GM21447 (cell line): ENCODE results near the gene KIAA1217.

ENCODE experiments used
- ATAC-seq: cut with Tn5 transposase; IDR thresholded peaks from one replicate; pipeline ENCODE4 v1.9.1; 2021; ENCODE audit not compliant: unreplicated experiment

KIAA1217 gene

DNA sequence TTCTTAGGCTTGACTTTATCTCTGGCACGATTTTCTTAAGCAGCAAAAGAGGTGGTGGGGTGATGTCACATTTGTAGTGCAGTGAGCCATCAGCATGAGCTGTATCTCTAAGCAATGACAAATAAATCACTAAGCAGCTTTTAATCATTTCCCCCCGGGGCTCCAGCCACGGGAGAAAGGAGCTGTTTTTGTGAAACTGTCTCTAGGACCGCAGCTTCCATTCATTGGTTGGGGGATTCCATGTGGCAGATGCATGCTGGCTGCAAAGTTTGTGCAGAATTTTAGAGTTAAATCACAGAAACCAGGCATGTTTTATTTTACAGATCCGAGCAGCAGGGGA lies 464 bp downstream of the KIAA1217 start:
- peak; percentile 41 for ATAC-seq

GRCh38 chr10:24209946-24210491 lies 1.1 kb downstream of the KIAA1217 start:
- peak; percentile 71 for ATAC-seq

DNA sequence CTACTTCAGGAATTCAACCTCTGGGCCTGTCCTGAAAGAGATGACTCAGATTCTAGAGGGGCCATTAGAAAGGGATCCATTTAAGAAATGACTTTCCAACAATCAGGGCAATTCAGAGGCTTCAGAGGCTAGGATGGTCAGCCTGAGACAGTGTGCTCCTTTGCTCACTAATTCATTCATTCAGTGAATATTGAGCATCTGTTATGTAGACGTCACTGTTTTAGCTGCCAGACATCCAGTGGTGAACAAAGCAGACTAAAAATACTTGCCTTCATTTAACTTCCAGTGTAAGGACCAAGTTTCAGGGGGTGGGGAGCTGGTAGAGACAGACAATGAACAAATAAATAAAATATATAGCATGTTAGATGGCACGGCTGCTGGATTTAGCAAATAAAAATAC lies 1.6 kb downstream of the KIAA1217 start:
- ATAC-seq: peak; percentile 2

- ATAC-seq: no peak
These were observed 4.3 kb downstream of the KIAA1217 start for GRCh38 chr10:24213266-24213665.

- no peak for ATAC-seq
These were observed 4.9 kb downstream of the KIAA1217 start for GRCh38 chr10:24213881-24214280.

- ATAC-seq: no peak
These were observed 5.8 kb downstream of the KIAA1217 start for GRCh38 chr10:24214762-24215161.

DNA sequence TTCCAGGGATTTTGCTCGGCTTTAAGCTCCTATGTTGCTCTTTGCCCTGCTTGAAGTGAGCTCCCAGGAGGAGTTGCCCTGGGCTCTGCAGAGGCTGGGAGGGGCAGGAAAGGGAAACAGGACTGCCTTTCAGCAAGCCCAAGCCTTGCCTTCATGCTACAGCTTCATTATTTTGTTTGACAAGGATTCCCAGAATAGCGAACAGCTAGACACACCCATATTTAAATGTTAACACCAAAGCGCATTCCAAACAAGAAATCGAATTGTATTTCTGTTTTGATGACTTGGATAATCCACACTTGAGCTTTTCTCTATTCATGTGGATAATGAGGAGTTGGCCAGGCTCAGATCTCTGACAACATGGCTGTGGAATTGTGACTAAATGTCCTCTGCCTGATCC lies 6.3 kb downstream of the KIAA1217 start:
- ATAC-seq: no peak

GRCh38 chr10:24215603-24216002 lies 6.7 kb downstream of the KIAA1217 start:
- ATAC-seq: no peak

DNA sequence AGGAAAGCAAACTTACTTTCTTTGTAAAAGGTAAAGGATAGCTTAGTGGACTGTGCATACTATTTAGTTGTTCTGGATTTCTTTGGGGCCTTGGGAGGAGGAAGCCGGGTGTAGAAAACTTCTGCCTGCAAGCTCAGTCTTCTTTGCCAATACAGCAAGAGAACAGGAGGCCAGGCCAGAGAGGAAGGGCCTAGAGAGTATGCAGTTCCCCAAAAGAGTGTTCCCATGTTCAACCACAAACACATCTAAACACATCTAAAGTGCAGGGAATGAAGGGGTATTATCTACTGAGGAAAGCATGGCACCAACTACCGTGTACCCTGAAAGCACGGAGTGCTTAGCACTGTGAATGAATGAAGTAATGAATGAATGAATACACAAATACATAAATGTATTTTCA lies 11.0 kb downstream of the KIAA1217 start:
- ATAC-seq: no peak

GRCh38 chr10:24223341-24223740 lies 14.4 kb downstream of the KIAA1217 start:
- ATAC-seq: no peak

DNA sequence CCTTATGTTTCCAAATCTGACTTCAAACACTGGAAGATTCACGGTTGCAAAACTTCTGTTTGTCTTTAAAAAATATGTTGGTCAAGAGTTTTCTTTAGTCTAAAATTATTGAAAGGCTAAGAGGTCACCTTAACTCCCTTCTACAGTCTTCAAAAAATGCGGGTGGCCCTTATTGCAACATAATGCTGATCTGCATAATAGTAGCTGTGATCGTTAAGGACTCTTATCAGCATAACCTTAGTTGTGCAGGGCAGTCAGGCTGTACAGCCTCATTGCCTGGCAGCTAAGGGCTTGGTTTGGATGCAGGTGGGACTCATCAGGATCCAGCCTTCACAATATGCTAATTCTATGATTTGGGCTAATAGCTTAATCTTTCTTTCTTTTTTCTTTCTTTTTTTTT lies 15.0 kb downstream of the KIAA1217 start:
- no peak for ATAC-seq

GRCh38 chr10:24228642-24229041 lies 19.7 kb downstream of the KIAA1217 start:
- no peak for ATAC-seq

DNA sequence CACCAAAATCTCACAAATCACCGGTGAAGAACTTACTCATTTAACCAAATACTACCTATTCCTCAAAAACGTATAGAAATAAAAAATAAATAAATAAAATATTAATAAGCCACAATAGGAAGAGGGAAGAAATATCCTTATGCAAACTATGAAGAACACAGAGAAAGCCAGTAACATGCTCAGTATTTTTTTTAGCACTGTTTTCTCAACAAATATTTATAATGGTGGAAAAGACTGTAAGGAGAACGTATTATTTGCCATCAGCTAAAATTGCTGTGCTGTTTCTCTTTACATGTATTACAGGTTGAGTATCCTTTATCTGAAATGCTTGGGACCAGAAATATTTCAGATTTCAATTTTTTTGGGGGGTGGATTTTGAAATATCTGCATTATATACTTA lies 21.0 kb downstream of the KIAA1217 start:
- no peak for ATAC-seq

DNA sequence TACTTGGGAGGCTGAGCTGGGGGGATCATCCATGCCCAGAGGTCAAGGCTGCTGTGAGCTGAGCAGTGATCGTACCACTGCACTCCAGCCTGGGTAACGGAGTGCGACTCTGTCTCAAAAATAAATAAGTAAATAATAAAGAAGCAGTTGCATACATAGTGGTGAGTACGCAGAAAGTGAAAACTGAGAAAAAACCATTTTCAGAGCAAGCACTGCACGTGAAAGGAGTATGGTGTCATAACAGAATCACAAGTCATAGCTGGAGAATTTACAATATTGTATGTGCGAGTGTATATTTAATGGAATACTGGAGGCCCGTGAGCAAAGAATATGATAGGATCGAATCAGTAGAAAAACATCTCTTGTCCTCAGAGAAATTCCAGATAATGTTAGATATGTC lies 22.3 kb downstream of the KIAA1217 start:
- no peak for ATAC-seq

DNA sequence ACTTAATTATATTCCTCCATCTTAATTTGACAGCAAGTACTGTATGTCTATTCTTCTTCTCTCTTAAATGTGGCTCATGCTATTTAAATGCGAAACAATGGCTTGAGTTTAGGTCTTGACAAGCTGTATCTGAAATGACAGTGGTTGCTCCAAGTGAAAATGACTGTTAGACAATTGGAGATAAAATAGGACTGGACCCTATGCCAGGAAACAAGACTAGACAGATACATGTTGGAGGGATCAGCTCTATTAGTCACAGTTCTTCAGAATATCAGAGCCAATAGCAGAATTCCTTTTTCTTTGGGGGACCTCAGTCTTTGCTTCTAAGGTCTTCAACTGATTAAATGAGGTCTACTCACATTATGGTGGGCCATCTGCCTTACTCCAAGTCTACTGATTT lies 25.8 kb downstream of the KIAA1217 start:
- no peak for ATAC-seq

DNA sequence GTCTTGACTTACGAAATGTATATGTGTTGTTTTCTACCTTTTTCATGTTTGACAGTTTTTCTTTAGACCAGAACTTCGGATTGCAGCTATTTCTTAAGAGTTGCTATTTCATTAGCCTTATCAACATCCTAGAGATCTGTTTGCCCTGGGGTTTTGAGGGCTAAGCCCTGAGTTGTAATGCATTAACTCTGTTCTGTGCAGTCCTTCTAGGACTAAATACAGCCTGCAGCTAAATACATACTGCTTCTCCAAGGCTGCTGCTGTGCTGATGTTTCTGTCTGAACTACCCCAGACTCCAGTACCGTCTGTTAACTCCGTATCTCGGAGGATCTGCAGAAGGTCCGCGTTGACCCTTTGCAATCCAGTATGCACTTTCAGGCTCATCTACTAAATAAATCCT lies 26.5 kb downstream of the KIAA1217 start:
- no peak for ATAC-seq

GRCh38 chr10:24237801-24238395 lies 29.0 kb downstream of the KIAA1217 start:
- ATAC-seq: no peak

- no peak for ATAC-seq
These were observed 29.7 kb downstream of the KIAA1217 start for GRCh38 chr10:24238519-24239247.

- ATAC-seq: no peak
These were observed 30.5 kb downstream of the KIAA1217 start for GRCh38 chr10:24239289-24240040.

GRCh38 chr10:24240041-24240751 lies 31.3 kb downstream of the KIAA1217 start:
- ATAC-seq: no peak

GRCh38 chr10:24241536-24242040 lies 32.6 kb downstream of the KIAA1217 start:
- ATAC-seq: no peak
